ENCODE measurements around the gene PGC. TPM values are rescaled to one million over a fixed set of nuclear protein-coding genes. Genes with fewer than 3 reads are reported as not detected.

PGC gene
- total RNA-seq, 2 experiments from 2014 or later = not detected

- H3K27ac Mint-ChIP-seq = peak overlapping the region; percentile 69
- peaks cover 33% of the 10 kb centered on the region for H3K4me1 Mint-ChIP-seq
- H3K36me3 Mint-ChIP-seq (ENCODE audit: low read depth) = no peaks in the 10 kb centered on the region
- CTCF ChIA-PET = interaction anchor here (0.5 to 3.1 kb wide), 9 partner anchors 17 to 1961 kb away, joined by 3 to 19 read pairs (median 3); partner anchors contain the start of gene TOMM6
- DNase-seq (peak; percentile 78), ATAC-seq (peak; percentile 68)
- H3K27me3 Mint-ChIP-seq = no peaks in the 10 kb centered on the region
- H3K9me3 Mint-ChIP-seq (ENCODE audit: low read depth) = no peaks in the 10 kb centered on the region
- POLR2A ChIA-PET = interaction anchor here (0.6 to 1.3 kb wide), 4 partner anchors 19 to 674 kb away, joined by 3 to 4 read pairs (median 4); no protein-coding TSS in a partner anchor
- H3K4me3 Mint-ChIP-seq = peak overlapping the region; percentile 74
- intact Hi-C loops (cut with DNase I, micrococcal nuclease) = loop anchor here (1.0 to 2.0 kb wide), 3 partner anchors 173 to 316 kb away; partner anchors contain the start of gene TAF8 (in 1 of the 2)
These were observed 13.2 kb downstream of the PGC start for GRCh38 chr6:41733707-41734665.

GRCh38 chr6:41733360-41733706 is 13.9 kb downstream of the PGC start:
- no peaks in the 10 kb centered on the region for H3K27me3 Mint-ChIP-seq
- no peaks in the 10 kb centered on the region for H3K36me3 Mint-ChIP-seq (ENCODE audit: low read depth)
- ChIA-PET POLR2A (interaction anchor here (0.6 to 1.3 kb wide), 3 partner anchors 18 to 674 kb away, joined by 3 to 4 read pairs (median 3); no protein-coding TSS in a partner anchor), CTCF (interaction anchor here (0.6 to 3.1 kb wide), 5 partner anchors 25 to 54 kb away, joined by 3 to 19 read pairs (median 7); partner anchors contain the start of gene TOMM6)
- no peaks in the 10 kb centered on the region for H3K9me3 Mint-ChIP-seq (ENCODE audit: low read depth)
- ATAC-seq (no peak), DNase-seq (no peak)
- intact Hi-C loops (cut with DNase I, micrococcal nuclease) = no loop called here
- no peak overlapping the region for H3K27ac Mint-ChIP-seq
- peak overlapping the region; percentile 74 for H3K4me3 Mint-ChIP-seq
- peaks cover 33% of the 10 kb centered on the region for H3K4me1 Mint-ChIP-seq

- ATAC-seq = peak; percentile 31
- peak overlapping the region; percentile 45 for H3K27ac Mint-ChIP-seq
These were observed 14.4 kb downstream of the PGC start for GRCh38 chr6:41732591-41733359.

GRCh38 chr6:41732149-41732548 is 15.0 kb downstream of the PGC start:
- Mint-ChIP-seq H3K9me3 (ENCODE audit: low read depth) (no peaks in the 10 kb centered on the region), H3K27ac (no peak overlapping the region), H3K27me3 (no peaks in the 10 kb centered on the region), H3K4me1 (peaks cover 35% of the 10 kb centered on the region), H3K4me3 (no peak overlapping the region), H3K36me3 (ENCODE audit: low read depth) (no peaks in the 10 kb centered on the region)
- ChIA-PET CTCF (interaction anchor here (0.6 to 3.1 kb wide), 3 partner anchors 55 to 994 kb away, joined by 3 to 19 read pairs (median 3); partner anchors contain the start of gene TOMM6), POLR2A (no interaction called here)
- no peak for ATAC-seq
- no peak for DNase-seq
- intact Hi-C loops (cut with DNase I, micrococcal nuclease) = no loop called here

More at GRCh38 chr6:41732591-41733359, 14.4 kb downstream of the PGC start:
- POLR2A ChIA-PET = interaction anchor here (0.6 kb wide), 1 partner anchor 156 kb away, joined by 3 read pairs; no protein-coding TSS in a partner anchor
- Mint-ChIP-seq H3K36me3 (ENCODE audit: low read depth) (no peaks in the 10 kb centered on the region), H3K9me3 (ENCODE audit: low read depth) (no peaks in the 10 kb centered on the region), H3K27me3 (no peaks in the 10 kb centered on the region), H3K4me3 (peak overlapping the region; percentile 74), H3K4me1 (peaks cover 33% of the 10 kb centered on the region)
- CTCF ChIA-PET = interaction anchor here (0.6 to 3.1 kb wide), 7 partner anchors 24 to 993 kb away, joined by 3 to 19 read pairs (median 3); partner anchors contain the start of gene TOMM6
- intact Hi-C loops (cut with DNase I, micrococcal nuclease) = no loop called here
- DNase-seq = peak; percentile 69

- Mint-ChIP-seq H3K4me1 (peaks cover 40% of the 10 kb centered on the region), H3K27me3 (no peaks in the 10 kb centered on the region), H3K9me3 (ENCODE audit: low read depth) (no peaks in the 10 kb centered on the region), H3K36me3 (ENCODE audit: low read depth) (no peaks in the 10 kb centered on the region), H3K27ac (no peak overlapping the region), H3K4me3 (no peak overlapping the region)
- no peak for DNase-seq
- intact Hi-C loops (cut with DNase I, micrococcal nuclease) = no loop called here
- ATAC-seq = no peak
- POLR2A ChIA-PET = no interaction called here
- CTCF ChIA-PET = no interaction called here
These were observed 15.6 kb downstream of the PGC start for GRCh38 chr6:41731561-41732086.

- intact Hi-C loops (cut with DNase I, micrococcal nuclease) = no loop called here
- DNase-seq = no peak
- Mint-ChIP-seq H3K36me3 (ENCODE audit: low read depth) (no peaks in the 10 kb centered on the region), H3K9me3 (ENCODE audit: low read depth) (no peaks in the 10 kb centered on the region), H3K27ac (no peak overlapping the region), H3K27me3 (no peaks in the 10 kb centered on the region), H3K4me1 (peaks cover 38% of the 10 kb centered on the region), H3K4me3 (no peak overlapping the region)
- POLR2A ChIA-PET = no interaction called here
- no peak for ATAC-seq
- CTCF ChIA-PET = no interaction called here
These were observed 16.4 kb downstream of the PGC start for GRCh38 chr6:41730531-41731436.

- H3K27me3 Mint-ChIP-seq = no peaks in the 10 kb centered on the region
- POLR2A ChIA-PET = interaction anchor here (0.6 kb wide), 1 partner anchor 8 kb away, joined by 4 read pairs; no protein-coding TSS in a partner anchor
- DNase-seq (no peak), ATAC-seq (no peak)
- no peak overlapping the region for H3K27ac Mint-ChIP-seq
- intact Hi-C loops (cut with DNase I, micrococcal nuclease) = no loop called here
- peaks cover 36% of the 10 kb centered on the region for H3K4me1 Mint-ChIP-seq
- no peaks in the 10 kb centered on the region for H3K9me3 Mint-ChIP-seq (ENCODE audit: low read depth)
- no peak overlapping the region for H3K4me3 Mint-ChIP-seq
- no peaks in the 10 kb centered on the region for H3K36me3 Mint-ChIP-seq (ENCODE audit: low read depth)
- CTCF ChIA-PET = interaction anchor here (0.6 kb wide), 1 partner anchor 118 kb away, joined by 3 read pairs; no protein-coding TSS in a partner anchor
These were observed 17.6 kb downstream of the PGC start for GRCh38 chr6:41729624-41730023.

- CTCF ChIA-PET = interaction anchor here (0.6 kb wide), 1 partner anchor 117 kb away, joined by 3 read pairs; no protein-coding TSS in a partner anchor
- H3K9me3 Mint-ChIP-seq (ENCODE audit: low read depth) = no peaks in the 10 kb centered on the region
- no peak overlapping the region for H3K27ac Mint-ChIP-seq
- peaks cover 36% of the 10 kb centered on the region for H3K4me1 Mint-ChIP-seq
- no peak for DNase-seq
- no peak for ATAC-seq
- H3K27me3 Mint-ChIP-seq = no peaks in the 10 kb centered on the region
- H3K36me3 Mint-ChIP-seq (ENCODE audit: low read depth) = no peaks in the 10 kb centered on the region
- POLR2A ChIA-PET = interaction anchor here (0.6 kb wide), 1 partner anchor 9 kb away, joined by 4 read pairs; no protein-coding TSS in a partner anchor
- intact Hi-C loops (cut with DNase I, micrococcal nuclease) = no loop called here
- H3K4me3 Mint-ChIP-seq = no peak overlapping the region
These were observed 18.2 kb downstream of the PGC start for GRCh38 chr6:41728954-41729353.

- ChIA-PET POLR2A (no interaction called here), CTCF (no interaction called here)
- H3K27ac Mint-ChIP-seq = no peak overlapping the region
- H3K4me1 Mint-ChIP-seq = peaks cover 31% of the 10 kb centered on the region
- H3K9me3 Mint-ChIP-seq (ENCODE audit: low read depth) = no peaks in the 10 kb centered on the region
- DNase-seq (no peak), ATAC-seq (no peak)
- intact Hi-C loops (cut with DNase I, micrococcal nuclease) = no loop called here
- no peak overlapping the region for H3K4me3 Mint-ChIP-seq
- no peaks in the 10 kb centered on the region for H3K27me3 Mint-ChIP-seq
- no peaks in the 10 kb centered on the region for H3K36me3 Mint-ChIP-seq (ENCODE audit: low read depth)
These were observed 18.9 kb downstream of the PGC start for GRCh38 chr6:41728073-41728936.

GRCh38 chr6:41727705-41728072 is 19.5 kb downstream of the PGC start:
- intact Hi-C loops (cut with DNase I, micrococcal nuclease) = no loop called here
- DNase-seq = no peak
- Mint-ChIP-seq H3K27me3 (no peaks in the 10 kb centered on the region), H3K36me3 (ENCODE audit: low read depth) (no peaks in the 10 kb centered on the region), H3K27ac (no peak overlapping the region), H3K9me3 (ENCODE audit: low read depth) (no peaks in the 10 kb centered on the region), H3K4me1 (peaks cover 24% of the 10 kb centered on the region), H3K4me3 (no peak overlapping the region)
- POLR2A ChIA-PET = interaction anchor here (0.7 kb wide), 1 partner anchor 370 kb away, joined by 3 read pairs; no protein-coding TSS in a partner anchor
- ATAC-seq = no peak
- CTCF ChIA-PET = no interaction called here
